Keratinocyte (primary cell): Measurements from ENCODE around the gene KRT81. TPM values are rescaled to one million over a fixed set of nuclear protein-coding genes. Genes with fewer than 3 reads are reported as not detected.

Source experiments
- DNase-seq: peaks from one replicate; pipeline ENCODE4 v3.0.0-alpha.2; 2011; ENCODE audit warnings: low read depth, missing footprints, low spot score
- FAIRE-seq: peaks from 2 replicates; lab custom pipeline; 2011; peaks lifted over from hg19 to GRCh38; lab: Jason Lieb, UNC
- H2AFZ ChIP-seq: 2 replicates; pipeline ENCODE4 v1.6.0; 2012; ENCODE audit warnings: low read length, control low read depth, inconsistent platforms; ENCODE audit not compliant: control insufficient read depth
- H3K27ac ChIP-seq: 2 replicates; pipeline ENCODE4 v1.5.1; 2011; ENCODE audit warnings: low read length; ENCODE audit not compliant: control insufficient read depth, insufficient read depth
- H3K27me3 ChIP-seq: 3 replicates; pipeline ENCODE4 v1.6.0; 2011; ENCODE audit warnings: low read length; ENCODE audit not compliant: control insufficient read depth, insufficient read depth; ENCODE audit errors: extremely low read depth
- H3K36me3 ChIP-seq, 2 experiments: 2 replicates in 1 of 2; 3 replicates in 1 of 2; pipeline ENCODE4 v1.5.1; 2011; ENCODE audit warnings: low read length in 2 of 2, mild to moderate bottlenecking in 1 of 2; ENCODE audit not compliant: control insufficient read depth in 2 of 2, insufficient read depth in 2 of 2; ENCODE audit errors: extremely low read depth in 1 of 2
- H3K4me1 ChIP-seq: 3 replicates; pipeline ENCODE4 v1.5.1; 2011; ENCODE audit warnings: low read length; ENCODE audit not compliant: control insufficient read depth, insufficient read depth; ENCODE audit errors: extremely low read depth
- H3K4me2 ChIP-seq: 3 replicates; pipeline ENCODE4 v1.6.0; 2011; ENCODE audit warnings: low read depth, low read length; ENCODE audit not compliant: control insufficient read depth, insufficient read depth; ENCODE audit errors: extremely low read depth
- H3K4me3 ChIP-seq, 3 experiments: fragments of 200-600 bp in 1 of 3; sonication (generic) in 1 of 3; 2 replicates in 2 of 3; 3 replicates in 1 of 3; pipeline ENCODE4 v1.5.1; 2011 to 2016; ENCODE audit warnings: low read length in 3 of 3, mild to moderate bottlenecking in 3 of 3, control low read depth in 2 of 3, inconsistent platforms in 1 of 3, low read depth in 1 of 3, mixed read lengths in 1 of 3, mixed run types in 1 of 3, moderate library complexity in 1 of 3; ENCODE audit not compliant: control insufficient read depth in 2 of 3, insufficient read depth in 2 of 3; ENCODE audit errors: extremely low read depth in 1 of 3
- H3K79me2 ChIP-seq: 2 replicates; pipeline ENCODE4 v1.6.0; 2012; ENCODE audit warnings: low read length; ENCODE audit not compliant: control insufficient read depth, insufficient read depth
- H3K9ac ChIP-seq: 3 replicates; pipeline ENCODE4 v1.6.0; 2011; ENCODE audit warnings: low read length; ENCODE audit not compliant: control insufficient read depth, insufficient read depth; ENCODE audit errors: extremely low read depth
- H3K9me1 ChIP-seq: 3 replicates; pipeline ENCODE4 v1.6.0; 2011; ENCODE audit warnings: low read length; ENCODE audit not compliant: control insufficient read depth, insufficient read depth; ENCODE audit errors: extremely low read depth
- H3K9me3 ChIP-seq: 2 replicates; pipeline ENCODE4 v1.5.1; 2012; ENCODE audit warnings: low read depth, low read length; ENCODE audit not compliant: control insufficient read depth
- H4K20me1 ChIP-seq: 3 replicates; pipeline ENCODE4 v1.6.0; 2011; ENCODE audit warnings: low read length; ENCODE audit not compliant: control insufficient read depth, insufficient read depth; ENCODE audit errors: extremely low read depth
- CTCF ChIP-seq, 3 experiments: IDR thresholded peaks in 1 of 3; conservative IDR thresholded peaks in 1 of 3; optimal IDR thresholded peaks in 1 of 3; 2 replicates in 2 of 3; 3 replicates in 1 of 3; pipeline versions ENCODE3 to v1.5.1; 2011; ENCODE audit warnings: low read length in 3 of 3, mild to moderate bottlenecking in 3 of 3, moderate library complexity in 2 of 3, control low read depth in 1 of 3, inconsistent platforms in 1 of 3; ENCODE audit not compliant: insufficient read depth in 2 of 3; ENCODE audit errors: extremely low read depth in 1 of 3
- EZH2 ChIP-seq: IDR thresholded peaks from one replicate; pipeline ENCODE4 v1.6.1; 2012; ENCODE audit warnings: inconsistent platforms, mild to moderate bottlenecking, low read length, moderate library complexity
- dilution Hi-C: fragments of 300-500 bp; cut with MboI; formaldehyde crosslinking; loops from one replicate; pipeline ENCODE4 v1.7.0; 2020; ENCODE audit warnings: low sequenced_read_pairs; ENCODE audit not compliant: extremely low pct_ligation_motif_present
- polyA plus RNA-seq, 5 experiments: library from polyadenylated mRNA; depleted of rRNA in 3 of 5; stranded (reverse) in 3 of 5; stranded (forward) in 1 of 5; unstranded in 1 of 5; fragments of >200 nt; gene quantifications; 1 replicate in 1 of 5; 2 replicates in 3 of 5; 3 replicates in 1 of 5; pipeline versions ENCODE4 v1.2.1 to v1.2.3, GENCODE V29; 2011 to 2012; ENCODE audit warnings: missing spikeins in 2 of 5, low read depth in 1 of 5, low replicate concordance in 1 of 5

The KRT81 gene
- polyA plus RNA-seq, 1 donor (not counting 4 experiments of a cell fraction or from before 2014, with no cell fraction given) = 0.03 TPM

GRCh38 chr12:52245962-52246569 is 45.3 kb downstream of the KRT81 start:
- Histone ChIP-seq H3K9me3 (no peaks in the 10 kb centered on the region), H3K27me3 (no peaks in the 10 kb centered on the region), H3K27ac (no peak overlapping the region), H3K9ac (no peak overlapping the region), H3K36me3 (no peaks in the 10 kb centered on the region), H3K4me2 (no peak overlapping the region), H4K20me1 (no peaks in the 10 kb centered on the region), H3K4me1 (peaks cover 27% of the 10 kb centered on the region), H3K4me3 (no peak overlapping the region), H3K9me1 (no peaks in the 10 kb centered on the region), H2AFZ (no peak overlapping the region), H3K79me2 (no peaks in the 10 kb centered on the region)
- FAIRE-seq = no peak
- dilution Hi-C loops = no loop called here
- no peak for DNase-seq
- TF ChIP-seq EZH2 = no peak
- no peak for TF ChIP-seq CTCF (optimal IDR thresholded peaks at IDR 0.05 in 1 of 3, IDR thresholded peaks at IDR 0.05 in 1 of 3, conservative IDR thresholded peaks at IDR 0.05 in 1 of 3; ENCODE audit: extremely low read depth in 1 of 3, insufficient read depth in 2 of 3, low read length in 3 of 3)

- DNase-seq = no peak
Measured at GRCh38 chr12:52245259-52245961, 45.9 kb downstream of the KRT81 start.

More at GRCh38 chr12:52245259-52245961, 45.9 kb downstream of the KRT81 start:
- Histone ChIP-seq H3K4me1 (peaks cover 27% of the 10 kb centered on the region), H2AFZ (no peak overlapping the region), H3K4me2 (no peak overlapping the region), H3K27me3 (no peaks in the 10 kb centered on the region), H3K79me2 (no peaks in the 10 kb centered on the region), H3K36me3 (no peaks in the 10 kb centered on the region), H3K27ac (no peak overlapping the region), H3K9ac (no peak overlapping the region), H3K4me3 (no peak overlapping the region), H3K9me1 (no peaks in the 10 kb centered on the region), H4K20me1 (no peaks in the 10 kb centered on the region), H3K9me3 (no peaks in the 10 kb centered on the region)
- TF ChIP-seq EZH2 (no peak), CTCF (optimal IDR thresholded peaks at IDR 0.05 in 1 of 3, IDR thresholded peaks at IDR 0.05 in 1 of 3, conservative IDR thresholded peaks at IDR 0.05 in 1 of 3; ENCODE audit: extremely low read depth in 1 of 3, insufficient read depth in 2 of 3, low read length in 3 of 3) (no peak)
- dilution Hi-C loops = no loop called here
- FAIRE-seq = peak; percentile 52
